Endodermal cell (in vitro differentiated cells): Measurements from ENCODE around the gene NPPC. TPM values are rescaled to one million over a fixed set of nuclear protein-coding genes. Genes with fewer than 3 reads are reported as not detected.

Source experiments
- DNase-seq: peaks from one replicate; pipeline ENCODE4 v3.0.0-alpha.2; 2017
- H3K27ac ChIP-seq: 2 replicates; pipeline ENCODE4 v1.5.1; 2013; ENCODE audit warnings: mild to moderate bottlenecking, low read depth, low read length, moderate library complexity
- H3K27me3 ChIP-seq: 2 replicates; pipeline ENCODE4 v1.6.1; 2013; ENCODE audit warnings: mild to moderate bottlenecking, low read length, moderate library complexity; ENCODE audit not compliant: insufficient read depth, control insufficient read depth, poor library complexity, severe bottlenecking
- H3K36me3 ChIP-seq: 2 replicates; pipeline ENCODE4 v1.7.0; 2013; ENCODE audit warnings: mild to moderate bottlenecking, low read length, moderate library complexity; ENCODE audit not compliant: control insufficient read depth, insufficient read depth
- H3K4me1 ChIP-seq: one replicate; pipeline ENCODE4 v1.7.0; 2013; ENCODE audit warnings: low read length; ENCODE audit not compliant: control insufficient read depth, insufficient read depth
- H3K4me3 ChIP-seq: 2 replicates; pipeline ENCODE4 v1.5.1; 2013; ENCODE audit warnings: mild to moderate bottlenecking, low read length, moderate library complexity
- H3K9ac ChIP-seq: 2 replicates; pipeline ENCODE4 v1.6.1; 2013; ENCODE audit warnings: mild to moderate bottlenecking, low read length, moderate library complexity; ENCODE audit not compliant: poor library complexity, severe bottlenecking; ENCODE audit errors: extremely low read depth
- H3K9me3 ChIP-seq: 2 replicates; pipeline ENCODE4 v1.6.1; 2013; ENCODE audit warnings: mild to moderate bottlenecking, low read length, moderate library complexity; ENCODE audit not compliant: control insufficient read depth
- H3K27ac Mint-ChIP-seq: 2 replicates; pipeline ENCODE4 v1.8.0; 2020; ENCODE audit warnings: mixed read lengths
- H3K27me3 Mint-ChIP-seq: 2 replicates; pipeline ENCODE4 v1.8.0; 2021; ENCODE audit warnings: mild to moderate bottlenecking, mixed read lengths; ENCODE audit not compliant: insufficient read depth
- H3K36me3 Mint-ChIP-seq: 2 replicates; pipeline ENCODE4 v1.8.0; 2020; ENCODE audit warnings: low read depth, mixed read lengths
- H3K4me1 Mint-ChIP-seq: 2 replicates; pipeline ENCODE4 v1.8.0; 2020; ENCODE audit warnings: mixed read lengths
- H3K4me3 Mint-ChIP-seq: 2 replicates; pipeline ENCODE4 v1.8.0; 2020; ENCODE audit warnings: mild to moderate bottlenecking, moderate library complexity, mixed read lengths
- H3K9me3 Mint-ChIP-seq: 2 replicates; pipeline ENCODE4 v1.8.0; 2020; ENCODE audit warnings: mild to moderate bottlenecking, mixed read lengths
- WGBS, 2 experiments: methylation state at CpG; one replicate each; pipeline versions ENCODE4 v1.1.5 to v1.1.7; 2013; ENCODE audit warnings: missing lambda C conversion rate in 2 of 2, mixed read lengths in 1 of 2; ENCODE audit not compliant: insufficient coverage in 1 of 2, insufficient read length in 1 of 2; 5-methylcytosine and 5-hydroxymethylcytosine counted together
- total RNA-seq, 2 donors: library from RNA; stranded (reverse); fragmentation: NEBNext Ultra II Directional in 1 of 2; extraction: Animal tissue kit (Norgen Biotek cat#: 25700) in 1 of 2; gene quantifications; 2 replicates in 1 of 2; 3 replicates in 1 of 2; pipeline ENCODE4 v1.2.1, GENCODE V29; 2021
- TF ChIP-seq, protein P1 (sequence below): fragments of 200-600 bp; sonication (generic); conservative IDR thresholded peaks from 2 replicates; pipeline ENCODE4 v1.5.0; 2021; ENCODE audit warnings: antibody characterized with exemption, mild to moderate bottlenecking

NPPC gene
- total RNA-seq, 2 donors from 2014 or later, result 0.84 TPM; not detected in 1

DNA sequence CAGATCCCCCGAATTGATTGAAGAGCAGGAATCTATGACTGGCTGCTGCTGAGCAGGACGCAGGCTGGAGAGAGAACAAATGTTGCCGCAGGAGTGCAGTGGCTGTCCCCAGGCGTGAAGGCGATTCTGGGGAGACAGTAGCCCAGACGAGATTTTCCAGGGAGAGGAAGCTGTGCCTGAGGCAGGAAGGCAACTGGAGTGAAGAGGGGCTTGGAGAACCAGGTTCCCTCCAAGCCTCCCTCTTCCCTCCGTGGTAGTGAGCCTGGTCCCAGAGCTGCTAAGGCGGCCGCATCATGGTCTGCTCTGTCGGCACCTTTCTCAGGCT lies 1.3 kb upstream of the NPPC start:
- no peak overlapping the region for H3K27ac ChIP-seq
- H3K36me3 ChIP-seq, result no peaks in the 10 kb centered on the region
- peak overlapping the region; percentile 57 for H3K4me3 Mint-ChIP-seq
- H3K4me1 ChIP-seq, result no peaks in the 10 kb centered on the region
- no peak overlapping the region for H3K27ac Mint-ChIP-seq
- H3K9me3 ChIP-seq, result no peaks in the 10 kb centered on the region
- no peak overlapping the region for H3K9ac ChIP-seq
- H3K27me3 Mint-ChIP-seq, result peaks cover 82% of the 10 kb centered on the region
- H3K4me1 Mint-ChIP-seq, result peaks cover 7% of the 10 kb centered on the region
- H3K36me3 Mint-ChIP-seq, result no peaks in the 10 kb centered on the region
- TF ChIP-seq, protein P1, sequence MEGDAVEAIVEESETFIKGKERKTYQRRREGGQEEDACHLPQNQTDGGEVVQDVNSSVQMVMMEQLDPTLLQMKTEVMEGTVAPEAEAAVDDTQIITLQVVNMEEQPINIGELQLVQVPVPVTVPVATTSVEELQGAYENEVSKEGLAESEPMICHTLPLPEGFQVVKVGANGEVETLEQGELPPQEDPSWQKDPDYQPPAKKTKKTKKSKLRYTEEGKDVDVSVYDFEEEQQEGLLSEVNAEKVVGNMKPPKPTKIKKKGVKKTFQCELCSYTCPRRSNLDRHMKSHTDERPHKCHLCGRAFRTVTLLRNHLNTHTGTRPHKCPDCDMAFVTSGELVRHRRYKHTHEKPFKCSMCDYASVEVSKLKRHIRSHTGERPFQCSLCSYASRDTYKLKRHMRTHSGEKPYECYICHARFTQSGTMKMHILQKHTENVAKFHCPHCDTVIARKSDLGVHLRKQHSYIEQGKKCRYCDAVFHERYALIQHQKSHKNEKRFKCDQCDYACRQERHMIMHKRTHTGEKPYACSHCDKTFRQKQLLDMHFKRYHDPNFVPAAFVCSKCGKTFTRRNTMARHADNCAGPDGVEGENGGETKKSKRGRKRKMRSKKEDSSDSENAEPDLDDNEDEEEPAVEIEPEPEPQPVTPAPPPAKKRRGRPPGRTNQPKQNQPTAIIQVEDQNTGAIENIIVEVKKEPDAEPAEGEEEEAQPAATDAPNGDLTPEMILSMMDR, result no peak
- peaks cover 76% of the 10 kb centered on the region for H3K27me3 ChIP-seq
- 79 to 82% methylated on average over 6 to 10 of the region's 10 CpGs for WGBS, 2 experiments
- no peak overlapping the region for H3K4me3 ChIP-seq
- H3K9me3 Mint-ChIP-seq, result no peaks in the 10 kb centered on the region
- no peak for DNase-seq

- no peak overlapping the region for H3K27ac Mint-ChIP-seq
- Histone ChIP-seq H3K9ac (no peak overlapping the region), H3K4me1 (no peaks in the 10 kb centered on the region), H3K27ac (no peak overlapping the region), H3K4me3 (peak overlapping the region; percentile 75), H3K36me3 (no peaks in the 10 kb centered on the region), H3K27me3 (peaks cover 76% of the 10 kb centered on the region), H3K9me3 (no peaks in the 10 kb centered on the region)
- H3K9me3 Mint-ChIP-seq, result no peaks in the 10 kb centered on the region
- peak; percentile 85 for DNase-seq
- H3K27me3 Mint-ChIP-seq, result peaks cover 85% of the 10 kb centered on the region
- TF ChIP-seq, protein P1, result no peak
- WGBS, 2 experiments, result 22 to 26% methylated on average over 27 to 51 of the region's 51 CpGs
- peaks cover 7% of the 10 kb centered on the region for H3K4me1 Mint-ChIP-seq
- H3K4me3 Mint-ChIP-seq, result peak overlapping the region; percentile 57
- no peaks in the 10 kb centered on the region for H3K36me3 Mint-ChIP-seq
Measured at GRCh38 chr2:231926761-231927565, 767 bp upstream of the NPPC start.

DNA sequence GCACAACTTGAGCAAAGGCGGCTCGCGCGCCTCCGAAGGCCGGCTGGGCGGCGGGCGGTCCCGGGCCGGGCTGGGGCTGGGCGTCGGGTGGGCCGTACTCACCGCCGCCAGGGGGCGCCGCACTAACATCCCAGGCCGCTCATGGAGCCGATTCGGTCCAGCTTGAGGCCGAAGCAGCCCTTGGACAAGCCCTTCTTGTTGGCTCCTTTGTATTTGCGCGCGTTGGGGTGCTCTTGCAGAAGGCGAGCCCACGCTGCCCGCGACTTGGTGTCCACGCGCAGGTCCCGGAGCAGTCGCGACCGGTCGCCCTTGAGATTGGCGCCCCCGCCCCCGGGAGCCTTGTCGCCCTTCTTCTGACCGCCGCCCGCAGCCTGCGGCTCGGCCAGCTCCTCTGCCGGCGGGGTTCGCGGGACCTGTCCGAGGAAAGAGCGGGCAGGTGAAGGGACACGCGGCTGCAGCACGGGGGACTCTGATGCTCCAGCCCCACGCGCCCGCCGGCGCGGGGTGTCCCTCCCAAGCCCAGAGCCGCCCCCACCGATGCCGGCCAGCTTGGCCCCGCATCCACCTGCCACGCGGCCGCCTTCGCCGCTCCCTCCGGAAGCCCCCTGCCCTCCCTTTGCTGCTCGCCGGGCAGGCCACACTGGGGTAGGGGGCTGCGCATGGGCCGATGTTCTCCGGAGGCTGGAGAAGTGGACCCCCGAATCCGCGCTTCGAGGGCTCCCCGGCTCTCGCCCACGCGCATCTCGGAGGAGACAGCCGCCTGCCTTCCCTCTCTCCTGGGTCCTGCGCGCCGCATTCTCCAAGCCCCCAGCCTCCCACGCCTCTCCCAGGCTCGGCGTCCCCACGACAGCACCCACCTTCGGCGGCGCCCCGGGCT lies 655 bp downstream of the NPPC start:
- H3K9me3 Mint-ChIP-seq, result no peaks in the 10 kb centered on the region
- no peaks in the 10 kb centered on the region for H3K36me3 ChIP-seq
- DNase-seq, result peak; percentile 95
- TF ChIP-seq, protein P1, result peak; percentile 98
- peaks cover 72% of the 10 kb centered on the region for H3K27me3 Mint-ChIP-seq
- no peaks in the 10 kb centered on the region for H3K4me1 ChIP-seq
- H3K27me3 ChIP-seq, result peaks cover 69% of the 10 kb centered on the region
- H3K27ac Mint-ChIP-seq, result no peak overlapping the region
- H3K9ac ChIP-seq, result no peak overlapping the region
- no peak overlapping the region for H3K27ac ChIP-seq
- peak overlapping the region; percentile 75 for H3K4me3 ChIP-seq
- H3K4me3 Mint-ChIP-seq, result peak overlapping the region; percentile 57
- H3K4me1 Mint-ChIP-seq, result peaks cover 7% of the 10 kb centered on the region
- no peaks in the 10 kb centered on the region for H3K9me3 ChIP-seq
- H3K36me3 Mint-ChIP-seq, result no peaks in the 10 kb centered on the region
- 0 to 1% methylated on average over 11 to 96 of the region's 96 CpGs for WGBS, 2 experiments
